DMS 273 treated with DMSO at 0.1 percent for 48 hours (cell line): ENCODE data around the gene BDKRB1.

ENCODE experiments used
- DNase-seq: peaks from one replicate; lab custom pipeline; 2025; lab: John Stamatoyannopoulos, UW

BDKRB1 gene

GRCh38 chr14:96255501-96256366, at the start of gene BDKRB1:
BDKRB1 (plus strand) TSS chr14:96256210; CDS start chr14:96263683, 7,473 bp downstream.
- DNase-seq: no peak

DNA sequence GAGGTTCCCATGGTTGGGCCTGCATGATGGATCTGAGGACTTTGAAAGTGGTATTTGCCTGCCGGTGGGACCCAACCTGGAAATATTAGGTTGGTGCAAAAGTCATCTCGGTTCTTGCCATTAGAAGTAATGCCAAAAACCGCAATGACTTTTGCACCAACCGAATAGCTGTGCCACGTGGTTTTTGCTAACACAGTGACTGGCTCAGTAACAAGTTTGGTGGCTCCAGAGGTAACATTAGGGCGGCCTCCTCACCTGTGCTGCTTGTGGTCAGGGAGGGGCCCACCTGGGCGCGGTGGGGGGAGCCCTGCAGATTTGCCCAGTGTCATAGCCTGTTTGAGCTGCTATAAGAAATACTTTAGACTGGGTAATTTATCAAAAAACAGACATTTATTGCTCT, 49.5 kb upstream of the BDKRB1 start:
- no peak for DNase-seq

GRCh38 chr14:96207686-96208085, 48.3 kb upstream of the BDKRB1 start:
- no peak for DNase-seq

DNA sequence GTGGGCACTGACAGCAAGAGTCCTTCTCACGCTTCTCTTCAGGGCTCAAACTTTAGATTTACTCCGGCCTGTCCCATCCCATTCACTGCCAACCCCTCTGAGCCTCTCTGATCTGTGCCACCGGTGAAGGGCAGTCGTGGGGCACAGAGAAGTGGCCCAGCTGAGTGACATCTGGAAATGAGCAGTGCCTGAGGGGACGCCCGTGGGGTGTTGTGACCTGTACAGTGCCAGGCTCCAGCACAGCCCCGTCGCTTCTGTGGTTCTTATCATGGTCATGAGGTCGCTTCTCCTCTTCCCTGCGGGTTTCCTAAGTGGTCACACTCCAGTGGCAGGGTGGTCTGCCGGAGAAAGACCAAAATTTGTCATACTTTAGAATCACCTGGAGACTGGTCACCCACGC, 47.3 kb upstream of the BDKRB1 start:
- no peak for DNase-seq

DNA sequence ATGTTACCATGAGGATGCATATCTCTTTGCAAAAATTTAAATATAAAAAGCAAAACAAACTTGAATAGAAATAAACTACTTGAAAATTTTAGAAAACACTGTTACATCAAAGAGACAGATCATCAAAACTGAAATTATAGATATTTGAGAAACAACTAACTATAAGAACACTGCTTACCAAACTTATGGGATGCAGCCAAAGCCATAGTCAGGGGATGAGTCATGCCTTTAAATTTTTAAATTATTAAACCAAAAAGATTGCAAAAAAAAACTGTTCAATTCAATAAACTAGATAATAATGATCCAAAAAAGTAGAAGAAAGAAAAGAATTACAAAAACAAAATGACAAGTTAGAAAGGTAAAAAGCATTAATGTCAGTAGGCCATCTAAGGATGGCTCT, 43.9 kb upstream of the BDKRB1 start:
- no peak for DNase-seq

DNA sequence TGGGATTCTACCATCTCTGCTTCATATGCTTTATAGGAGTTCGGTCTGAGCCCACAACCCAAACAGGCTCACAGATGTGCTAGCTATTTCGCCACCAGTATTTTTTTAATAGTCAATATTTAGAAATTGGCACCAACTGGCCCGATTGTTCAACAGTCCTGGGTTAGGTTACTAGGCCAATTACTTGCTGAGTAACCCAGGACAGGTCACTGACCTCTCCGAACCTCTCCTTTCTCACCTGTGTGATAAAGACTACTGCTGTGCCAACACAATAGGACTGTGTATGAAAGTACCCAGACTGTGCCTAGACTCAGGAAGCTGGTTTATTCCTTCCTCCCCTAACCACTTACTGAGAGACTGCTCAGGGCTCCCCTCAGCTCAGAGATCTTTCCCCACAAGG, 43.1 kb upstream of the BDKRB1 start:
- no peak for DNase-seq

- DNase-seq: no peak
These were observed 42.0 kb upstream of the BDKRB1 start for GRCh38 chr14:96213871-96214465.

- DNase-seq: no peak
These were observed 41.2 kb upstream of the BDKRB1 start for GRCh38 chr14:96214793-96215192.

GRCh38 chr14:96215452-96216244, 40.4 kb upstream of the BDKRB1 start:
- no peak for DNase-seq

GRCh38 chr14:96216627-96217026, 39.4 kb upstream of the BDKRB1 start:
- DNase-seq: no peak

DNA sequence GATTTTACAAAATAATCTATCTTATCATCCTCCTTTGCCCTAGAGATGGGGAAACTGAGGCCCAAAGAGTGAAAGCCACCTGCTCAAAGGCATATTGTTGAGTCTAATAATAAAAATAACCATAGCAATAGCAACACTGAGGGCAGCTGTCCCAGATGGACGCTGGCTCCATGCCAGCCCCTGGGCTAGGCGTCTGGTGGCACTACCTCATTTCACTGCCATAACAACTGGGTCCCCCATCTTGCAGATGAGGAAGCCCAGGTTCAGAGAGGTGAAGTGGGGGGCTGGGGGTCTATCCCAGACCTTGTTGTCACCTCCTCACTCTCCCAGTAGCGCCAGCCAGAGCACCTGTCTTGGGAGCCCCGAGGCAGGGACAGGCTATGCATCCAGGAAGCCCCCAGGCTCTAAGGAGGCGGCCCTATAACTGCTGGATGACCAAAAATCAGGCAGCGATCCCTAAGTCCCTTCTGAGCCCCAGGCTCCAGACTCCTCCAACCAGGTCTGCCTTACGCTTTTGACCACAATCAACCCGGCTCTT, 38.6 kb upstream of the BDKRB1 start:
- no peak for DNase-seq

DNA sequence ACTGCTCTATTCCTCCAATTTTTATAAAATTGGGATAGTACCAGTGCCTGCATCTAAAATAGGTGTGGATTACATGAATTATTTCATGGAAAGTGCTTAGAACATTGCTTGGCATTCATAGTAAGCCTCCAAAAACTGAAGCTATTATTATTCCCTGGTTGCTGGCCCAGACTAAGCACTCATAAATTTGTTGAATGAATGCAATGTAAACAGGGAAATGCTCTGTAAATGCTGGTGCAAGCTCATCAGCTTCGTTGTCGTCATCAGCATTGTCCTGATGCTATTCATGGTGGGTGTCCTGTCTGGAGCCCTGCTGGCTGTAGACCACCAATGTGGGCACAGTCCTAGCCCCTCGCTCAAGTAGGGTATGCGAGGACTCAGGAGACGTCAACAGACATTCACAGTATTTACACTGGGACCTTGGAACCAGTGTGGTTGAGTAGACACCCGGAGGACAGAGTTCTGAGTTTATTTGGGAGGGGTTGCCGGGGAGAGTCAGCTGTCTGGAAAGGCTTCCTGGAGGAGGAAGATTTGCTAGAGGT, 34.8 kb upstream of the BDKRB1 start:
- DNase-seq: no peak

DNA sequence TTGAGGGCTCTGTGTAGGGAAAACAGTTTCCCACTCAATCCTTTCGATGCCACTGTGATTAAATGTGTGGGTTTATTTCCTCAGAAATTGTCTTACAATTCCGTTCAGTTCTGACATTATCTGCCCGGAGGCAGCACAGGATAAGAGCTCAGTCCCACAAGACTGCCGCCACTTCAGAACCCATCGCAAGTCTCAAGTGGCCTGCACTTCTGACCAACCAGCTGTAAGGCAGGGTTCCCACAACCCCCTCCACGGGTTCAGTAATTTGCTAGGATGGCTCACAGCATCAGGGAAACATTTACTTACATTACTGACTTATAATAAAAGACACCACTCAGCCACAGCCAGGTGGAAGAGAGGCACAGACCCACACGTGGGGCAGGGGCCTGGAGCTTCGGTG, 34.2 kb upstream of the BDKRB1 start:
- no peak for DNase-seq

- DNase-seq: no peak
These were observed 31.4 kb upstream of the BDKRB1 start for GRCh38 chr14:96224480-96225096.

GRCh38 chr14:96225213-96225612, 30.8 kb upstream of the BDKRB1 start:
- no peak for DNase-seq

- no peak for DNase-seq
These were observed 30.3 kb upstream of the BDKRB1 start for GRCh38 chr14:96225745-96226151.

GRCh38 chr14:96227428-96227827, 28.6 kb upstream of the BDKRB1 start:
- DNase-seq: no peak

DNA sequence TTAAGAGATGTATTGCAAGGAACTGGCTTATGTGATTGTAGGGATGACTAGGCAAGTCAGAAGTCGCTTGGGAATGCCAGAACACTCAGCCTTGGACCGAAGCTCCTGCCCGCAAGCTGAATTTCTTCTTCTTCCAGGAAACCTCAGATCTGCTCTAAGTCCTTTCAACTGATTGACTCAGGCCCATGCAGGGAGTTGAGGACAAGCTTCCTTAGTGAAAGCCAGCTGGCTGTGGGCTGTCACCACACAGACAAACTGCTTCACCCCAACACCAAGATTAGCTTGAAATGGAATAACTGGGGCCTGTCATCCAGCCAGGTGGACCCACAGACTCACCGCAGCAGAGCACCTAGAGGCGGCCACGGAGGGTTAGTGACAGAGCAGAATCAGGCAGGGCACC, 26.7 kb upstream of the BDKRB1 start:
- no peak for DNase-seq

- DNase-seq: no peak
These were observed 25.0 kb upstream of the BDKRB1 start for GRCh38 chr14:96231056-96231455.

- no peak for DNase-seq
These were observed 24.4 kb upstream of the BDKRB1 start for GRCh38 chr14:96231526-96232130.

- no peak for DNase-seq
These were observed 23.5 kb upstream of the BDKRB1 start for GRCh38 chr14:96232506-96232905.
